Chondrocyte (in vitro differentiated cells): ENCODE measurements around the gene PCNX2. TPM values are rescaled to one million over a fixed set of nuclear protein-coding genes. Genes with fewer than 3 reads are reported as not detected.

Source experiments
- DNase-seq: peaks from one replicate; pipeline ENCODE4 v3.0.0; 2021; ENCODE audit warnings: mixed read lengths, low spot score
- H3K27ac Mint-ChIP-seq: one replicate; pipeline ENCODE4 v1.8.0; 2021; ENCODE audit warnings: mild to moderate bottlenecking, moderate library complexity, mixed read lengths; ENCODE audit not compliant: unreplicated experiment
- H3K27me3 Mint-ChIP-seq: 2 replicates; pipeline ENCODE4 v1.8.0; 2021; ENCODE audit warnings: low read depth, mixed read lengths
- H3K36me3 Mint-ChIP-seq: 2 replicates; pipeline ENCODE4 v1.8.0; 2021; ENCODE audit warnings: low read depth, mixed read lengths
- H3K4me1 Mint-ChIP-seq: 2 replicates; pipeline ENCODE4 v1.8.0; 2021; ENCODE audit warnings: low read depth, mild to moderate bottlenecking, mixed read lengths
- H3K4me3 Mint-ChIP-seq: one replicate; pipeline ENCODE4 v1.8.0; 2021; ENCODE audit warnings: mild to moderate bottlenecking, moderate library complexity, mixed read lengths; ENCODE audit not compliant: unreplicated experiment
- H3K9me3 Mint-ChIP-seq: 2 replicates; pipeline ENCODE4 v1.8.0; 2021; ENCODE audit warnings: low read depth, mixed read lengths
- CTCF ChIP-seq: fragments of 200-600 bp; sonication (generic); IDR thresholded peaks from 2 replicates; pipeline ENCODE4 v1.5.0; 2021; ENCODE audit warnings: antibody characterized with exemption, mild to moderate bottlenecking, moderate library complexity
- total RNA-seq: library from RNA; stranded (reverse); gene quantifications from 3 replicates; pipeline ENCODE4 v1.2.1, GENCODE V29; 2021

The PCNX2 gene
- total RNA-seq, 1 donor from 2014 or later, result 9.5 TPM

- H3K27me3 Mint-ChIP-seq, result no peaks in the 10 kb centered on the region
- H3K36me3 Mint-ChIP-seq, result no peaks in the 10 kb centered on the region
- DNase-seq, result no peak
- H3K4me1 Mint-ChIP-seq, result no peaks in the 10 kb centered on the region
- no peak overlapping the region for H3K27ac Mint-ChIP-seq
- H3K9me3 Mint-ChIP-seq, result no peaks in the 10 kb centered on the region
- no peak for TF ChIP-seq CTCF
- H3K4me3 Mint-ChIP-seq, result no peak overlapping the region
Observed at GRCh38 chr1:233031521-233031920, 264.0 kb downstream of the PCNX2 start.

GRCh38 chr1:233027046-233027445, 268.5 kb downstream of the PCNX2 start:
- Mint-ChIP-seq H3K27ac (no peak overlapping the region), H3K36me3 (peaks cover 2% of the 10 kb centered on the region), H3K4me1 (no peaks in the 10 kb centered on the region), H3K27me3 (no peaks in the 10 kb centered on the region), H3K9me3 (no peaks in the 10 kb centered on the region), H3K4me3 (no peak overlapping the region)
- no peak for DNase-seq
- no peak for TF ChIP-seq CTCF

- H3K36me3 Mint-ChIP-seq, result peaks cover 2% of the 10 kb centered on the region
- H3K4me3 Mint-ChIP-seq, result no peak overlapping the region
- TF ChIP-seq CTCF, result peak; percentile 27
- no peaks in the 10 kb centered on the region for H3K27me3 Mint-ChIP-seq
- H3K9me3 Mint-ChIP-seq, result no peaks in the 10 kb centered on the region
- peaks cover 4% of the 10 kb centered on the region for H3K4me1 Mint-ChIP-seq
- no peak overlapping the region for H3K27ac Mint-ChIP-seq
- DNase-seq, result no peak
Observed at GRCh38 chr1:233025567-233025966, 270.0 kb downstream of the PCNX2 start.

- Mint-ChIP-seq H3K27ac (no peak overlapping the region), H3K36me3 (peaks cover 2% of the 10 kb centered on the region), H3K9me3 (no peaks in the 10 kb centered on the region), H3K4me1 (peaks cover 6% of the 10 kb centered on the region), H3K4me3 (no peak overlapping the region), H3K27me3 (no peaks in the 10 kb centered on the region)
- TF ChIP-seq CTCF, result peak; percentile 72
- DNase-seq, result no peak
Observed at GRCh38 chr1:233025157-233025556, 270.4 kb downstream of the PCNX2 start.

- Mint-ChIP-seq H3K36me3 (peaks cover 5% of the 10 kb centered on the region), H3K9me3 (no peaks in the 10 kb centered on the region), H3K27ac (no peak overlapping the region), H3K27me3 (no peaks in the 10 kb centered on the region), H3K4me3 (no peak overlapping the region), H3K4me1 (peaks cover 6% of the 10 kb centered on the region)
- DNase-seq, result no peak
- TF ChIP-seq CTCF, result no peak
Observed at GRCh38 chr1:233024199-233024598, 271.3 kb downstream of the PCNX2 start.
